OCI-LY3 (cell line): ENCODE data around the gene CRLF2.
A peak's percentile ranks its signal among the peaks of the same experiment; 100 is the strongest.
"Not testable (repeated sequence)": the region's sequence is repeated elsewhere in the genome, so short reads cannot be mapped to it uniquely, and the experiment has no call there.

ENCODE experiments used
- H2AFZ ChIP-seq: fragments of 200-600, 300-600 bp; shearing (Covaris generic); 2 replicates; pipeline ENCODE4 v1.6.0; 2014; ENCODE audit warnings: antibody characterized with exemption, low read depth, low read length
- H3K27ac ChIP-seq: fragments of 200-600, 300-600 bp; sonication (generic); 2 replicates; pipeline ENCODE4 v1.5.1; 2014; ENCODE audit warnings: mild to moderate bottlenecking, low read length, moderate library complexity, mixed read lengths
- H3K27me3 ChIP-seq: fragments of 200-600, 300-600 bp; sonication (generic); 2 replicates; pipeline ENCODE4 v1.6.1; 2014; ENCODE audit warnings: low read depth, low read length, mixed read lengths
- H3K36me3 ChIP-seq: fragments of 200-600, 300-600 bp; sonication (generic); replicated peaks from 2 replicates; pipeline ENCODE3; 2014; ENCODE audit warnings: low read depth, low read length, mixed read lengths
- H3K4me1 ChIP-seq: fragments of 300-600, 200-600 bp; sonication (generic); 2 replicates; pipeline ENCODE4 v1.6.1; 2014; ENCODE audit warnings: low read length, mixed read lengths
- H3K4me2 ChIP-seq: fragments of 200-600, 300-600 bp; sonication (generic); 2 replicates; pipeline ENCODE4 v1.6.1; 2014; ENCODE audit warnings: low read length, mixed read lengths
- H3K4me3 ChIP-seq: fragments of 300-600, 200-600 bp; sonication (generic); 2 replicates; pipeline ENCODE4 v1.5.1; 2014; ENCODE audit warnings: antibody characterized with exemption, mild to moderate bottlenecking, low read length, moderate library complexity
- H3K79me2 ChIP-seq: fragments of 300-600, 200-600 bp; shearing (Covaris generic); 2 replicates; pipeline ENCODE4 v1.6.1; 2014; ENCODE audit warnings: mild to moderate bottlenecking, low read length, mixed read lengths
- H3K9ac ChIP-seq: fragments of 300-600, 200-600 bp; shearing (Covaris generic); 2 replicates; pipeline ENCODE4 v1.6.0; 2014; ENCODE audit warnings: mild to moderate bottlenecking, low read length, moderate library complexity
- H3K9me3 ChIP-seq: fragments of 200-600, 300-600 bp; shearing (Covaris generic); 2 replicates; pipeline ENCODE4 v1.6.1; 2014; ENCODE audit warnings: low read length, mixed read lengths; ENCODE audit not compliant: insufficient read depth
- H4K20me1 ChIP-seq: fragments of 200-600, 300-600 bp; sonication (generic); 2 replicates; pipeline ENCODE4 v1.6.1; 2016; ENCODE audit warnings: low read length, mixed read lengths; ENCODE audit not compliant: insufficient read depth
- CTCF ChIP-seq: fragments of 200-600, 300-600 bp; sonication (generic); IDR thresholded peaks from 2 replicates; pipeline ENCODE4 v1.5.1; 2014; ENCODE audit warnings: antibody characterized with exemption, low read length, low read depth
- EZH2phosphoT487 ChIP-seq: fragments of 200-600 bp; shearing (Covaris generic); IDR thresholded peaks from 2 replicates; pipeline ENCODE4 v1.6.1; 2018; ENCODE audit warnings: antibody characterized with exemption, mixed run types, low read depth

The CRLF2 gene

GRCh38 chrX:1205681-1206611, 6.5 kb downstream of the CRLF2 start:
- H2AFZ ChIP-seq, result peak overlapping the region; percentile 86
- H4K20me1 ChIP-seq, result no peaks in the 10 kb centered on the region
- peak overlapping the region; percentile 78 for H3K4me2 ChIP-seq
- peaks cover 3% of the 10 kb centered on the region; the same call in 1 of the 2 replicates for H3K27me3 ChIP-seq
- no peak for TF ChIP-seq CTCF
- no peak for TF ChIP-seq EZH2phosphoT487
- peak overlapping the region; percentile 56 for H3K9ac ChIP-seq
- H3K27ac ChIP-seq, result peak overlapping the region; percentile 91
- H3K79me2 ChIP-seq, result no peaks in the 10 kb centered on the region
- peak overlapping the region; percentile 75 for H3K4me3 ChIP-seq
- peaks cover 44% of the 10 kb centered on the region for H3K4me1 ChIP-seq
- H3K36me3 ChIP-seq, result peaks cover 16% of the 10 kb centered on the region
- H3K9me3 ChIP-seq, result no peaks in the 10 kb centered on the region

DNA sequence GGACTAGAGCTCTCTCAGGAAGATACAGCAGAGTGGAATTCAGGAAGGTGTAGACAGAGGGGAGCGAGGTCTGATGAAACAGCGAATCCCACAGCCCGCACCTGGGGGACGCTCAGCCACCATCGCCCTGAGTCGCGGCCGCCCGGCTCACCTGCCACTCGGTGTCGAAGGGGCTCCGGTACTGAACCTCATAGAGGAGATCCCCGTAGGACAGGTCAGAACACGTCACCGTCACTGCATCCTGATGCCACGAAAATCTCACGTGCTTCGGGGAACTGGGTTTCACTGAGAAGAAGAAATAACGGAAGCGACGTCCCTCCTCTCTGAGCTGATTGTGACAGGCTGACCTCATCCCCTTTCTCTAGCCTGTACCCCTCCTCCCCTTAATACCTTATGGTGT, 10.2 kb downstream of the CRLF2 start:
- Histone ChIP-seq H3K27ac (no peak overlapping the region), H3K79me2 (no peaks in the 10 kb centered on the region), H3K27me3 (peaks cover 4% of the 10 kb centered on the region; the same call in 1 of the 2 replicates), H3K4me3 (no peak overlapping the region), H3K4me2 (no peak overlapping the region), H3K36me3 (peaks cover 6% of the 10 kb centered on the region), H4K20me1 (no peaks in the 10 kb centered on the region), H3K9me3 (no peaks in the 10 kb centered on the region), H3K9ac (no peak overlapping the region), H2AFZ (no peak overlapping the region), H3K4me1 (peaks cover 23% of the 10 kb centered on the region)
- TF ChIP-seq EZH2phosphoT487, result no peak
- TF ChIP-seq CTCF, result no peak

DNA sequence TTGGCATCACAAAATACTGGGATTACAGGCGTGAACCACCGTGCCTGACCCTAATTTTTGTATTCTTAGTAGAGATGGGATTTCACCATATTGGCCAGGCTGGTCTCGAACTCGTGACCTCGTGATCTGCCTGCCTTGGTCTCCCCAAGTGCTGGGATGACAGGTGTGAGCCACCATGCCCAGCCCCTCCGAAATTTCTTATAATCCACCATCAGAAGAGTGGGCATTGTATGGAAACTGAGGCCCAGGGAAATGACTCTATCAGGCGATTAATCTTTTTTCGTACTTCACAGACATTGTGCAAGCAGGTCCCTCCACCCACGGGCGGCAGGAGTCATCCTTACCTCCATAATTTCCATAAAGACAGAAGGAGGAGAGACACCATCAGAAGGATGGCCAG, 16.0 kb downstream of the CRLF2 start:
- Histone ChIP-seq H3K4me2 (no peak overlapping the region), H3K36me3 (no peaks in the 10 kb centered on the region), H2AFZ (no peak overlapping the region), H3K79me2 (no peaks in the 10 kb centered on the region), H3K4me3 (no peak overlapping the region), H3K27ac (no peak overlapping the region), H4K20me1 (no peaks in the 10 kb centered on the region), H3K9ac (no peak overlapping the region), H3K4me1 (no peaks in the 10 kb centered on the region), H3K9me3 (no peaks in the 10 kb centered on the region), H3K27me3 (peaks cover 4% of the 10 kb centered on the region; the same call in 1 of the 2 replicates)
- TF ChIP-seq EZH2phosphoT487 (no peak), CTCF (no peak)

GRCh38 chrX:1192196-1192595, 20.3 kb downstream of the CRLF2 start:
- not testable (repeated sequence) for H3K4me3 ChIP-seq, H4K20me1 ChIP-seq, H3K4me1 ChIP-seq, H3K4me2 ChIP-seq, H3K79me2 ChIP-seq, H2AFZ ChIP-seq, H3K27ac ChIP-seq, H3K36me3 ChIP-seq, H3K9ac ChIP-seq, H3K27me3 ChIP-seq, H3K9me3 ChIP-seq
